OCI-LY1 (cell line): ENCODE data around the gene CILP2.

ENCODE experiments used
- H2AFZ ChIP-seq: fragments of 200-600 bp; sonication (generic), shearing (Covaris generic); 2 replicates; pipeline ENCODE4 v1.6.0; 2014; ENCODE audit warnings: antibody characterized with exemption, mild to moderate bottlenecking, low read length
- H3F3A ChIP-seq: fragments of 200-600 bp; sonication (generic), shearing (Covaris generic); 2 replicates; pipeline ENCODE4 v1.6.0; 2014; ENCODE audit warnings: mild to moderate bottlenecking, antibody characterized with exemption, low read length, moderate library complexity; ENCODE audit not compliant: insufficient read depth
- H3K27ac ChIP-seq: fragments of 200-600 bp; sonication (generic); 2 replicates; pipeline ENCODE4 v1.5.1; 2014; ENCODE audit warnings: low read length, mixed run types, mild to moderate bottlenecking, low read depth; ENCODE audit not compliant: poor library complexity, severe bottlenecking
- H3K27me3 ChIP-seq: fragments of 200-600 bp; sonication (generic); 2 replicates; pipeline ENCODE4 v1.6.0; 2014; ENCODE audit warnings: antibody characterized with exemption, mild to moderate bottlenecking, low read length, moderate library complexity; ENCODE audit not compliant: insufficient read depth
- H3K36me3 ChIP-seq: fragments of 200-600 bp; sonication (generic); 2 replicates; pipeline ENCODE4 v1.6.1; 2014; ENCODE audit warnings: mild to moderate bottlenecking, antibody characterized with exemption, low read length, moderate library complexity, mixed read lengths; ENCODE audit not compliant: insufficient read depth
- H3K4me1 ChIP-seq: fragments of 200-600 bp; sonication (generic); 2 replicates; pipeline ENCODE4 v1.5.1; 2014; ENCODE audit warnings: mild to moderate bottlenecking, low read length, moderate library complexity; ENCODE audit not compliant: insufficient read depth, severe bottlenecking
- H3K4me2 ChIP-seq: fragments of 200-600 bp; sonication (generic), shearing (Covaris generic); 2 replicates; pipeline ENCODE4 v1.6.1; 2014; ENCODE audit warnings: low read length
- H3K4me3 ChIP-seq: fragments of 200-600 bp; sonication (generic); 2 replicates; pipeline ENCODE4 v1.5.1; 2014; ENCODE audit warnings: low read length, low read depth, mild to moderate bottlenecking, mixed read lengths; ENCODE audit not compliant: poor library complexity, severe bottlenecking
- H3K79me2 ChIP-seq: fragments of 200-600 bp; shearing (Covaris generic); 2 replicates; pipeline ENCODE4 v1.6.1; 2016; ENCODE audit warnings: mixed run types, low read length, mixed read lengths; ENCODE audit not compliant: insufficient read depth
- H3K9ac ChIP-seq: fragments of 200-600 bp; sonication (generic), shearing (Covaris generic); 2 replicates; pipeline ENCODE4 v1.6.1; 2014; ENCODE audit warnings: mild to moderate bottlenecking, low read length, mixed read lengths
- H3K9me2 ChIP-seq: fragments of 200-600 bp; sonication (generic), shearing (Covaris generic); 2 replicates; pipeline ENCODE4 v1.6.1; 2014; ENCODE audit warnings: low read depth, mild to moderate bottlenecking, low read length, mixed read lengths
- H3K9me3 ChIP-seq: fragments of 200-600 bp; shearing (Covaris generic); 2 replicates; pipeline ENCODE4 v1.6.1; 2014; ENCODE audit warnings: low read length, mixed read lengths
- H4K20me1 ChIP-seq: fragments of 200-600 bp; sonication (generic), shearing (Covaris generic); 2 replicates; pipeline ENCODE4 v1.6.0; 2016; ENCODE audit warnings: mild to moderate bottlenecking, low read length; ENCODE audit not compliant: insufficient read depth
- CTCF ChIP-seq: fragments of 200-600 bp; sonication (generic), shearing (Covaris generic); IDR thresholded peaks from 2 replicates; pipeline ENCODE4 v1.5.1; 2017; ENCODE audit warnings: mild to moderate bottlenecking, antibody characterized with exemption, low read length, moderate library complexity, mixed read lengths
- EZH2 ChIP-seq: fragments of 200-600 bp; sonication (generic), shearing (Covaris generic); IDR thresholded peaks from 2 replicates; pipeline ENCODE4 v1.8.0; 2017; ENCODE audit warnings: borderline replicate concordance, mixed run types, mild to moderate bottlenecking, antibody characterized with exemption, low read length, moderate library complexity, mixed read lengths

Gene CILP2

DNA sequence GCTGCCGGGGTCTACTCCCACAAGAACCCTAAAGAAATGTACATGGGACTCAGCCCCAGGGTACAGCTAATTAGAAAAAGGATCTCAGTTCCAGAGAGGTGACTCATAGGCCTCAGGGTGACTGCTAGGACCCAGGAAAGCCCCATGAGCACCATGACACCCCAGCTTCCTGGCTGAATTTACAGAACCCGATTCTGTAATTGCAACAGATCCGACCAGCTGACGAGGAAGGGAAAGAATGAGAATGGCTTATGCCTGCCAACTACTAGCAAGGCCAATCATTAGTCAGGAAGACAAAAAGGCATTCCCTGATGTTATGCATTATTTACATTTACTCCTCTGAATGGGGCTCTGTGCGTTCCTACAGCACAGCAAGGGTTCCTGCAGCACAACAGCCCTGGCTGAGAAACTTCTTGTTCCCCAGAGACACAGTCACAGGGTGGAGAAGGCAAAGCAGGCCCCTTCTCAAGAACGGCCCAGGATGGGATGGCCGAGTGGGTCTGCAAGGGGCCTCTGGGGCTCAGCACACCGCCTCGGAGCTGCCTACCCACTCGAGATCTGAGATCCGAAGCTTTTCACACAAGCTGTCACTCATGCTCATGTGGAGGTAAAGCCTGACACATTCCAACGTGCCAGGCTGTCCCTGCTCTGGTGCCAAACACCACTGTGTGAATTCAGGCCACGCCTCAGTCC lies 53.2 kb downstream of the CILP2 start:
- Histone ChIP-seq H3F3A (no peaks in the 10 kb centered on the region), H3K27ac (no peak overlapping the region), H3K4me3 (no peak overlapping the region), H2AFZ (no peak overlapping the region), H3K9ac (no peak overlapping the region), H3K4me2 (no peak overlapping the region), H3K9me2 (no peaks in the 10 kb centered on the region), H3K36me3 (peaks cover 3% of the 10 kb centered on the region; the same call in 1 of the 2 replicates), H4K20me1 (no peaks in the 10 kb centered on the region), H3K79me2 (no peaks in the 10 kb centered on the region), H3K9me3 (no peaks in the 10 kb centered on the region), H3K27me3 (no peaks in the 10 kb centered on the region), H3K4me1 (peaks cover 27% of the 10 kb centered on the region)
- TF ChIP-seq CTCF (no peak), EZH2 (no peak)

GRCh38 chr19:19592690-19593089 lies 54.6 kb downstream of the CILP2 start:
- H3K9ac ChIP-seq, result no peak overlapping the region
- peaks cover 41% of the 10 kb centered on the region for H3K4me1 ChIP-seq
- no peak overlapping the region for H3K27ac ChIP-seq
- H3K4me2 ChIP-seq, result no peak overlapping the region
- TF ChIP-seq CTCF, result no peak
- no peak for TF ChIP-seq EZH2
- H3K4me3 ChIP-seq, result no peak overlapping the region
- H4K20me1 ChIP-seq, result no peaks in the 10 kb centered on the region
- no peak overlapping the region for H2AFZ ChIP-seq
- H3K9me3 ChIP-seq, result no peaks in the 10 kb centered on the region
- no peaks in the 10 kb centered on the region for H3K27me3 ChIP-seq
- H3K79me2 ChIP-seq, result no peaks in the 10 kb centered on the region
- no peaks in the 10 kb centered on the region for H3F3A ChIP-seq
- no peaks in the 10 kb centered on the region for H3K9me2 ChIP-seq
- peaks cover 3% of the 10 kb centered on the region; the same call in 1 of the 2 replicates for H3K36me3 ChIP-seq

GRCh38 chr19:19594381-19594780 lies 56.3 kb downstream of the CILP2 start:
- no peak for TF ChIP-seq CTCF
- no peak for TF ChIP-seq EZH2
- Histone ChIP-seq H3K27ac (no peak overlapping the region), H3K9me3 (no peaks in the 10 kb centered on the region), H3K4me2 (no peak overlapping the region), H3K79me2 (no peaks in the 10 kb centered on the region), H4K20me1 (no peaks in the 10 kb centered on the region), H2AFZ (no peak overlapping the region), H3F3A (no peaks in the 10 kb centered on the region), H3K4me3 (no peak overlapping the region), H3K9me2 (no peaks in the 10 kb centered on the region), H3K27me3 (no peaks in the 10 kb centered on the region), H3K36me3 (peaks cover 3% of the 10 kb centered on the region; the same call in 1 of the 2 replicates), H3K9ac (no peak overlapping the region), H3K4me1 (peaks cover 58% of the 10 kb centered on the region)
